SK-N-MC (cell line): ENCODE results near the gene C6orf132.

ENCODE experiments used
- EZH2 ChIP-seq: fragments of 200-600 bp; sonication (generic); IDR thresholded peaks from one replicate; pipeline ENCODE4 v1.6.1; 2017; ENCODE audit warnings: antibody characterized with exemption
- POLR2AphosphoS5 ChIP-seq: IDR thresholded peaks from 2 replicates; pipeline ENCODE4 v1.6.1; 2012; ENCODE audit warnings: mild to moderate bottlenecking, low read depth, low read length, borderline replicate concordance

DNA sequence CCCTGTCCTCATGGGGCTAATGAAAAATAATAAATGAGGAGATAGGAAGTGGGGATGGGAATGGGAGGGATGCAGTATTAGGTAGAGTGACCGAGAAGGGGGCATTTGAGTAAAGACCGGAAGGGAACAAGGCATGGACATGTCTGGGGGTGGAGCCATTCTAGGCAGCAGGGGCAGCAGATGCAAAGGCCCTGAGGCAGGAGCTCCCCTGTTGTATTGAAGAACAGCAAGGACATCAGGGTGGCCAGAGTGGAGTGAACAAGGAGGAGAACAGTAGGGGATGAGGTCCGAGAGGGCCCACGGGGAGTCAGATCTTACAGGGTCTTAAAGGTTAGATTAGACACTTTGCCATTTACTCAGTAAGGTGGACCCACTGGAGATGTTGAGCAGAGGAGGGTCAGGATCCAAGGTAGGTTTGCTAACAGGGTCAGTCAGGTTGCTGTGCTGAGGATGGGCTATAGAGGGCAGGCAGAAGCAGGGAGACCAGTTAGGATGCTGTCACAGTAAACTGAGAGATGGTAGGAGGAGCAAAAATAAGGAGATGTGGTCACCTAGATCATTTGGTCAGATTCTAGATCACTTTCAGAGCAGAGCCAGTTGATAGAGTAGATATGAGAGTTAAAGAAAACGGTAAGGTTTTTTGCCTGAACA lies 73.4 kb downstream of the C6orf132 start:
- no peak for TF ChIP-seq EZH2
- no peak; the same call in 1 of the 2 replicates for TF ChIP-seq POLR2AphosphoS5
